ENCODE data around the gene CHST15.

DNA sequence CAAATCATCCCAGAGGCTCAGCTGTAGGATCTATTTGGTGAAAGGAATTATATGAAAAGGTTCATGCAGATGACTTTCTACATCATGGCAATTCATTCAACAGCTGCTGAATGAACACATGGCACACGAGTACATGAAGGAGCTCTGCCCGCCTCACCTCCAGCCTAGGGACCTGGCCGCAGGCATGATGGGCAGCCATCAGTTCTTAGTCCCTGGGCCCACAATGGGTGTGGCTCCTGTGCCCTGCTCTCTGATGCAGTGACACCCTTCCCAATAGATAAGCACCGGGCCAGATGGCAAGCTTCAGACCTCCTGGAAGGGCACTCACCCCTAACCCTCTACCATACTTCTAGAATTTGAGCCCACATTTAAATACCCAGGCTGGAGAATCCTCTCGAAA lies 3.5 kb downstream of the CHST15 start:
- TF ChIP-seq, protein P1, sequence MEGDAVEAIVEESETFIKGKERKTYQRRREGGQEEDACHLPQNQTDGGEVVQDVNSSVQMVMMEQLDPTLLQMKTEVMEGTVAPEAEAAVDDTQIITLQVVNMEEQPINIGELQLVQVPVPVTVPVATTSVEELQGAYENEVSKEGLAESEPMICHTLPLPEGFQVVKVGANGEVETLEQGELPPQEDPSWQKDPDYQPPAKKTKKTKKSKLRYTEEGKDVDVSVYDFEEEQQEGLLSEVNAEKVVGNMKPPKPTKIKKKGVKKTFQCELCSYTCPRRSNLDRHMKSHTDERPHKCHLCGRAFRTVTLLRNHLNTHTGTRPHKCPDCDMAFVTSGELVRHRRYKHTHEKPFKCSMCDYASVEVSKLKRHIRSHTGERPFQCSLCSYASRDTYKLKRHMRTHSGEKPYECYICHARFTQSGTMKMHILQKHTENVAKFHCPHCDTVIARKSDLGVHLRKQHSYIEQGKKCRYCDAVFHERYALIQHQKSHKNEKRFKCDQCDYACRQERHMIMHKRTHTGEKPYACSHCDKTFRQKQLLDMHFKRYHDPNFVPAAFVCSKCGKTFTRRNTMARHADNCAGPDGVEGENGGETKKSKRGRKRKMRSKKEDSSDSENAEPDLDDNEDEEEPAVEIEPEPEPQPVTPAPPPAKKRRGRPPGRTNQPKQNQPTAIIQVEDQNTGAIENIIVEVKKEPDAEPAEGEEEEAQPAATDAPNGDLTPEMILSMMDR (IDR thresholded peaks at IDR 0.05; ENCODE audit: low read depth, low read length, missing input control): no peak
- TF ChIP-seq RAD21 (IDR thresholded peaks at IDR 0.05) (no peak), HNF4G (IDR thresholded peaks at IDR 0.05) (no peak), TAF1 (conservative IDR thresholded peaks at IDR 0.05) (no peak), YY1 (IDR thresholded peaks at IDR 0.05) (no peak)
- TF ChIP-seq, protein P2, sequence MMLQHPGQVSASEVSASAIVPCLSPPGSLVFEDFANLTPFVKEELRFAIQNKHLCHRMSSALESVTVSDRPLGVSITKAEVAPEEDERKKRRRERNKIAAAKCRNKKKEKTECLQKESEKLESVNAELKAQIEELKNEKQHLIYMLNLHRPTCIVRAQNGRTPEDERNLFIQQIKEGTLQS (IDR thresholded peaks at IDR 0.05): no peak
